GM12878 (cell line): ENCODE measurements around the gene TRRAP.

Source experiments
- BHLHE40 ChIP-seq, 2 experiments: fragments of 450-650 bp in 1 of 2; IDR thresholded peaks; 2 replicates each; pipeline ENCODE4 v1.6.1; 2011 to 2017; ENCODE audit warnings: low read depth in 2 of 2, borderline replicate concordance in 1 of 2, improper control_type of control experiment in 1 of 2, low read length in 1 of 2, mild to moderate bottlenecking in 1 of 2
- CHD4 ChIP-seq: fragments of 200-600 bp; sonication (generic); IDR thresholded peaks from 2 replicates; pipeline ENCODE4 v1.6.1; 2016; ENCODE audit warnings: mild to moderate bottlenecking
- CTCF ChIP-seq, 3 experiments: IDR thresholded peaks in 2 of 3; conservative IDR thresholded peaks in 1 of 3; 2 replicates each; pipeline ENCODE4 v1.5.1; 2011; ENCODE audit warnings: low read depth in 3 of 3, low read length in 3 of 3, mild to moderate bottlenecking in 3 of 3, control low read depth in 2 of 3, moderate library complexity in 2 of 3, inconsistent platforms in 1 of 3, mixed read lengths in 1 of 3; ENCODE audit not compliant: control insufficient read depth in 2 of 3, insufficient read depth in 1 of 3; ENCODE audit errors: extremely low read depth in 1 of 3
- EZH2 ChIP-seq: IDR thresholded peaks from 2 replicates; pipeline ENCODE4 v1.6.1; 2012; ENCODE audit warnings: low read depth, mild to moderate bottlenecking, control low read depth, inconsistent platforms, low read length, borderline replicate concordance; ENCODE audit not compliant: control insufficient read depth
- JUND ChIP-seq: IDR thresholded peaks from 2 replicates; pipeline ENCODE4 v1.6.1; 2012; ENCODE audit warnings: low read depth, mild to moderate bottlenecking, low read length, improper control_type of control experiment, moderate library complexity
- NFYA ChIP-seq: IDR thresholded peaks from 2 replicates; pipeline ENCODE4 v1.6.1; 2011; ENCODE audit warnings: low read depth, mild to moderate bottlenecking, low read length, improper control_type of control experiment, borderline replicate concordance
- NR2F1 ChIP-seq: fragments of 450-650 bp; conservative IDR thresholded peaks from 2 replicates; pipeline ENCODE4 v1.6.1; 2017; ENCODE audit warnings: mild to moderate bottlenecking
- POLR2AphosphoS5 ChIP-seq: IDR thresholded peaks from 2 replicates; pipeline ENCODE4 v1.6.1; 2011; ENCODE audit warnings: mild to moderate bottlenecking, low read length, inconsistent platforms
- RFX5 ChIP-seq: IDR thresholded peaks from 2 replicates; pipeline ENCODE4 v1.6.1; 2011; ENCODE audit warnings: low read depth, low read length, improper control_type of control experiment
- ZNF384 ChIP-seq: IDR thresholded peaks from 2 replicates; pipeline ENCODE4 v1.6.1; 2012; ENCODE audit warnings: low read depth, mild to moderate bottlenecking, low read length, improper control_type of control experiment, borderline replicate concordance
- TF ChIP-seq, protein P1 (sequence below): fragments of 450-650 bp; formaldehyde crosslinking; IDR thresholded peaks from 2 replicates; pipeline ENCODE4 v1.4.0; 2020; ENCODE audit warnings: mild to moderate bottlenecking, moderate library complexity
- TF ChIP-seq, protein P2 (sequence below): IDR thresholded peaks from 2 replicates; pipeline ENCODE4 v1.6.1; 2011; ENCODE audit warnings: mild to moderate bottlenecking, low read depth, low read length, moderate library complexity; ENCODE audit not compliant: insufficient replicate concordance

DNA sequence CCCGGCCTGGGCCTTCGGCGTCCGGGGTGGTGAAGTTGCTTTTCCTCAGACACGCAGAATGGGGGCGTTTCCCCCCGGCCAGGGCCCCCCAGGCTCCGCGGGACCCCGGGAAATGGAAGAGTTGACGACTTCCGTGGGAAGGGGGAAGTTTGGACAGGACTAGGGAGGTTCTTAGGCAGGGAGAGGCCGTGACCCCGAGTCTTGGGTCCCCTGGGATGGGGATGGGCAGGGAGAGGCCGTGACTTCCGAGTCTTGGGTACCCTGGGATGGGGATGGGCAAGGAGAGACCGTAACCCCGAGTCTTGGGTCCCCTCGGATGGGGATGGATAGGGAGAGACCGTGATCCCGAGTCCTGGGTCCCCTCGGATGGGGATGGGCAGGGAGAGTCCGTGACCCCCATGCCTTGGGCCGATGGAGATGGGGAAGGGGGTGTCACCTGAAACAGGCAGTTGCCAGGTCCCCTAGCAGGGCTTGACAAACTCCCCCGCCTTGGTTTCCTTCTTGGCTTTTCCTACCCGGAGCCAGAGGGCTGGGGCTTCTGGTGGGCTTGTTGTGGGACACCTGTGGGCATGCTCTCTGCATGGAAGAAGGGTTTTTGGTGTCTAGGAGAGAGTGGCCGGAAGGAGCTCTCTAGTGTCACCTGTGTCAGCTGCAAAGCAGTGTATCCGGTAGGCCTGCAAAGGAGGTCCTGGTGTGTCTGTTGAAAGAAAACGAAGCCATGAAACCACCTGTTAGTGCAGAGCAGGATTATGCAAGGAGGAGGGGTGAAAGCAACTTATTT is 1.1 kb downstream of the TRRAP start:
- TF ChIP-seq CTCF (IDR thresholded peaks at IDR 0.05 in 2 of 3, conservative IDR thresholded peaks at IDR 0.05 in 1 of 3; ENCODE audit: control insufficient read depth in 2 of 3, extremely low read depth in 1 of 3, insufficient read depth in 1 of 3, low read depth in 3 of 3, low read length in 3 of 3), result peak; percentile 58 to 64 (median 62)
- TF ChIP-seq, protein P1, sequence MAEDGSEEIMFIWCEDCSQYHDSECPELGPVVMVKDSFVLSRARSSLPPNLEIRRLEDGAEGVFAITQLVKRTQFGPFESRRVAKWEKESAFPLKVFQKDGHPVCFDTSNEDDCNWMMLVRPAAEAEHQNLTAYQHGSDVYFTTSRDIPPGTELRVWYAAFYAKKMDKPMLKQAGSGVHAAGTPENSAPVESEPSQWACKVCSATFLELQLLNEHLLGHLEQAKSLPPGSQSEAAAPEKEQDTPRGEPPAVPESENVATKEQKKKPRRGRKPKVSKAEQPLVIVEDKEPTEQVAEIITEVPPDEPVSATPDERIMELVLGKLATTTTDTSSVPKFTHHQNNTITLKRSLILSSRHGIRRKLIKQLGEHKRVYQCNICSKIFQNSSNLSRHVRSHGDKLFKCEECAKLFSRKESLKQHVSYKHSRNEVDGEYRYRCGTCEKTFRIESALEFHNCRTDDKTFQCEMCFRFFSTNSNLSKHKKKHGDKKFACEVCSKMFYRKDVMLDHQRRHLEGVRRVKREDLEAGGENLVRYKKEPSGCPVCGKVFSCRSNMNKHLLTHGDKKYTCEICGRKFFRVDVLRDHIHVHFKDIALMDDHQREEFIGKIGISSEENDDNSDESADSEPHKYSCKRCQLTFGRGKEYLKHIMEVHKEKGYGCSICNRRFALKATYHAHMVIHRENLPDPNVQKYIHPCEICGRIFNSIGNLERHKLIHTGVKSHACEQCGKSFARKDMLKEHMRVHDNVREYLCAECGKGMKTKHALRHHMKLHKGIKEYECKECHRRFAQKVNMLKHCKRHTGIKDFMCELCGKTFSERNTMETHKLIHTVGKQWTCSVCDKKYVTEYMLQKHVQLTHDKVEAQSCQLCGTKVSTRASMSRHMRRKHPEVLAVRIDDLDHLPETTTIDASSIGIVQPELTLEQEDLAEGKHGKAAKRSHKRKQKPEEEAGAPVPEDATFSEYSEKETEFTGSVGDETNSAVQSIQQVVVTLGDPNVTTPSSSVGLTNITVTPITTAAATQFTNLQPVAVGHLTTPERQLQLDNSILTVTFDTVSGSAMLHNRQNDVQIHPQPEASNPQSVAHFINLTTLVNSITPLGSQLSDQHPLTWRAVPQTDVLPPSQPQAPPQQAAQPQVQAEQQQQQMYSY (CRISPR knock-in tag), result no peak
- TF ChIP-seq POLR2AphosphoS5, result 0 out of 2 replicates have a peak, but pooled peaks have one; percentile 41
- TF ChIP-seq BHLHE40 (IDR thresholded peaks at IDR 0.05; ENCODE audit: borderline replicate concordance in 1 of 2, low read depth in 2 of 2, low read length in 1 of 2), result no peak; a peak in 1 of 4 replicates
- TF ChIP-seq EZH2, result no peak
- TF ChIP-seq ZNF384, result no peak
- no peak for TF ChIP-seq JUND
- TF ChIP-seq, protein P2, sequence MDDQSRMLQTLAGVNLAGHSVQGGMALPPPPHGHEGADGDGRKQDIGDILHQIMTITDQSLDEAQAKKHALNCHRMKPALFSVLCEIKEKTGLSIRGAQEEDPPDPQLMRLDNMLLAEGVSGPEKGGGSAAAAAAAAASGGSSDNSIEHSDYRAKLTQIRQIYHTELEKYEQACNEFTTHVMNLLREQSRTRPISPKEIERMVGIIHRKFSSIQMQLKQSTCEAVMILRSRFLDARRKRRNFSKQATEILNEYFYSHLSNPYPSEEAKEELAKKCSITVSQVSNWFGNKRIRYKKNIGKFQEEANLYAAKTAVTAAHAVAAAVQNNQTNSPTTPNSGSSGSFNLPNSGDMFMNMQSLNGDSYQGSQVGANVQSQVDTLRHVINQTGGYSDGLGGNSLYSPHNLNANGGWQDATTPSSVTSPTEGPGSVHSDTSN, result no peak
- no peak for TF ChIP-seq NFYA
- no peak for TF ChIP-seq CHD4
- no peak for TF ChIP-seq RFX5
- TF ChIP-seq NR2F1, result no peak
